ENCODE data around the gene DOK7.

Gene DOK7

GRCh38 chr4:3475713-3476260 lies 12.7 kb downstream of the DOK7 start:
- TF ChIP-seq POLR2AphosphoS5 (IDR thresholded peaks at IDR 0.05; ENCODE audit: low read depth, low read length), result no peak
- no peak for TF ChIP-seq TAF1 (IDR thresholded peaks at IDR 0.05; ENCODE audit: borderline replicate concordance, insufficient read depth, low read length)
- no peak for TF ChIP-seq REST (IDR thresholded peaks at IDR 0.05; ENCODE audit: insufficient read depth in 1 of 2, low read depth in 2 of 2, low read length in 2 of 2)
- TF ChIP-seq SIN3A (IDR thresholded peaks at IDR 0.05; ENCODE audit: borderline replicate concordance, insufficient read depth, low read length), result no peak
- TF ChIP-seq FOXP2 (optimal IDR thresholded peaks at IDR 0.05; ENCODE audit: borderline replicate concordance, extremely low read depth, extremely low read length, insufficient read depth), result no peak

GRCh38 chr4:3476341-3476747 lies 13.2 kb downstream of the DOK7 start:
- TF ChIP-seq FOXP2 (optimal IDR thresholded peaks at IDR 0.05; ENCODE audit: borderline replicate concordance, extremely low read depth, extremely low read length, insufficient read depth) (no peak), POLR2AphosphoS5 (IDR thresholded peaks at IDR 0.05; ENCODE audit: low read depth, low read length) (no peak), REST (IDR thresholded peaks at IDR 0.05; ENCODE audit: insufficient read depth in 1 of 2, low read depth in 2 of 2, low read length in 2 of 2) (no peak)

- TF ChIP-seq TAF1 (IDR thresholded peaks at IDR 0.05; ENCODE audit: borderline replicate concordance, insufficient read depth, low read length), result no peak
- no peak for TF ChIP-seq POLR2AphosphoS5 (IDR thresholded peaks at IDR 0.05; ENCODE audit: low read depth, low read length)
- TF ChIP-seq SIN3A (IDR thresholded peaks at IDR 0.05; ENCODE audit: borderline replicate concordance, insufficient read depth, low read length), result no peak
- no peak for TF ChIP-seq FOXP2 (optimal IDR thresholded peaks at IDR 0.05; ENCODE audit: borderline replicate concordance, extremely low read depth, extremely low read length, insufficient read depth)
- no peak for TF ChIP-seq REST (IDR thresholded peaks at IDR 0.05; ENCODE audit: insufficient read depth in 1 of 2, low read depth in 2 of 2, low read length in 2 of 2)
Measured at GRCh38 chr4:3476936-3477749, 14.0 kb downstream of the DOK7 start.

GRCh38 chr4:3477750-3478430 lies 14.8 kb downstream of the DOK7 start:
- no peak for TF ChIP-seq SIN3A (IDR thresholded peaks at IDR 0.05; ENCODE audit: borderline replicate concordance, insufficient read depth, low read length)
- no peak for TF ChIP-seq REST (IDR thresholded peaks at IDR 0.05; ENCODE audit: insufficient read depth in 1 of 2, low read depth in 2 of 2, low read length in 2 of 2)
- no peak for TF ChIP-seq TAF1 (IDR thresholded peaks at IDR 0.05; ENCODE audit: borderline replicate concordance, insufficient read depth, low read length)
- no peak for TF ChIP-seq POLR2AphosphoS5 (IDR thresholded peaks at IDR 0.05; ENCODE audit: low read depth, low read length)
- TF ChIP-seq FOXP2 (optimal IDR thresholded peaks at IDR 0.05; ENCODE audit: borderline replicate concordance, extremely low read depth, extremely low read length, insufficient read depth), result no peak
